Loucy (cell line): ENCODE measurements around the gene SLC4A11.
A peak's percentile ranks its signal among the peaks of the same experiment; 100 is the strongest.
"Not testable (repeated sequence)": the region's sequence is repeated elsewhere in the genome, so short reads cannot be mapped to it uniquely, and the experiment has no call there.

ENCODE experiments used
- H2AFZ ChIP-seq: fragments of 200-600 bp; sonication (generic); 2 replicates; pipeline ENCODE4 v1.6.0; 2016; ENCODE audit warnings: antibody characterized with exemption, mild to moderate bottlenecking, low read length, moderate library complexity
- H3F3A ChIP-seq: fragments of 200-600 bp; 2 replicates; pipeline ENCODE4 v1.6.0; 2016; ENCODE audit warnings: antibody characterized with exemption, low read depth, mild to moderate bottlenecking
- H3K27me3 ChIP-seq: fragments of 200-600 bp; sonication (generic); 2 replicates; pipeline ENCODE4 v1.6.1; 2014; ENCODE audit warnings: low read length, mild to moderate bottlenecking; ENCODE audit not compliant: insufficient read depth, poor library complexity, severe bottlenecking
- H3K36me3 ChIP-seq: fragments of 200-600 bp; sonication (generic); 2 replicates; pipeline ENCODE4 v1.6.1; 2016; ENCODE audit warnings: low read length; ENCODE audit not compliant: insufficient read depth
- H3K4me1 ChIP-seq: fragments of 200-600 bp; sonication (generic); 2 replicates; pipeline ENCODE4 v1.5.1; 2014; ENCODE audit warnings: low read length, mild to moderate bottlenecking; ENCODE audit not compliant: insufficient read depth, poor library complexity, severe bottlenecking
- H3K4me2 ChIP-seq: fragments of 200-600 bp; sonication (generic); 2 replicates; pipeline ENCODE4 v1.6.0; 2014; ENCODE audit warnings: antibody characterized with exemption, low read length, low read depth, mild to moderate bottlenecking; ENCODE audit not compliant: poor library complexity, severe bottlenecking
- H3K4me3 ChIP-seq: fragments of 200-600 bp; sonication (generic); 2 replicates; pipeline ENCODE4 v1.5.1; 2014; ENCODE audit warnings: low read length, mild to moderate bottlenecking, mixed read lengths; ENCODE audit not compliant: poor library complexity, severe bottlenecking
- H3K79me2 ChIP-seq: fragments of 200-600 bp; sonication (generic); 2 replicates; pipeline ENCODE4 v1.6.1; 2014; ENCODE audit warnings: low read length; ENCODE audit not compliant: insufficient read depth
- H3K9ac ChIP-seq: fragments of 200-600 bp; sonication (generic); 2 replicates; pipeline ENCODE4 v1.6.0; 2014; ENCODE audit warnings: mild to moderate bottlenecking, low read depth, low read length, moderate library complexity; ENCODE audit not compliant: poor library complexity, severe bottlenecking
- H3K9me2 ChIP-seq: fragments of 200-600 bp; sonication (generic); replicated peaks from 2 replicates; pipeline ENCODE4 v1.6.1; 2016; ENCODE audit warnings: low read depth, low read length, mixed read lengths
- H3K9me3 ChIP-seq: fragments of 200-600 bp; sonication (generic); 2 replicates; pipeline ENCODE4 v1.6.1; 2014; ENCODE audit warnings: mild to moderate bottlenecking, antibody characterized with exemption, low read length, low read depth; ENCODE audit not compliant: insufficient read depth
- H4K20me1 ChIP-seq: fragments of 200-600 bp; sonication (generic); 2 replicates; pipeline ENCODE4 v1.6.0; 2014; ENCODE audit warnings: antibody characterized with exemption, low read length, mild to moderate bottlenecking; ENCODE audit not compliant: insufficient read depth, poor library complexity, severe bottlenecking
- CTCF ChIP-seq: fragments of 200-600 bp; sonication (generic); conservative IDR thresholded peaks from 2 replicates; pipeline ENCODE4 v1.5.1; 2014; ENCODE audit warnings: mild to moderate bottlenecking, antibody characterized with exemption, low read length
- EZH2phosphoT487 ChIP-seq: fragments of 200-600 bp; IDR thresholded peaks from 2 replicates; pipeline ENCODE4 v1.6.1; 2018; ENCODE audit warnings: antibody characterized with exemption, mild to moderate bottlenecking, moderate library complexity, borderline replicate concordance

Gene SLC4A11

DNA sequence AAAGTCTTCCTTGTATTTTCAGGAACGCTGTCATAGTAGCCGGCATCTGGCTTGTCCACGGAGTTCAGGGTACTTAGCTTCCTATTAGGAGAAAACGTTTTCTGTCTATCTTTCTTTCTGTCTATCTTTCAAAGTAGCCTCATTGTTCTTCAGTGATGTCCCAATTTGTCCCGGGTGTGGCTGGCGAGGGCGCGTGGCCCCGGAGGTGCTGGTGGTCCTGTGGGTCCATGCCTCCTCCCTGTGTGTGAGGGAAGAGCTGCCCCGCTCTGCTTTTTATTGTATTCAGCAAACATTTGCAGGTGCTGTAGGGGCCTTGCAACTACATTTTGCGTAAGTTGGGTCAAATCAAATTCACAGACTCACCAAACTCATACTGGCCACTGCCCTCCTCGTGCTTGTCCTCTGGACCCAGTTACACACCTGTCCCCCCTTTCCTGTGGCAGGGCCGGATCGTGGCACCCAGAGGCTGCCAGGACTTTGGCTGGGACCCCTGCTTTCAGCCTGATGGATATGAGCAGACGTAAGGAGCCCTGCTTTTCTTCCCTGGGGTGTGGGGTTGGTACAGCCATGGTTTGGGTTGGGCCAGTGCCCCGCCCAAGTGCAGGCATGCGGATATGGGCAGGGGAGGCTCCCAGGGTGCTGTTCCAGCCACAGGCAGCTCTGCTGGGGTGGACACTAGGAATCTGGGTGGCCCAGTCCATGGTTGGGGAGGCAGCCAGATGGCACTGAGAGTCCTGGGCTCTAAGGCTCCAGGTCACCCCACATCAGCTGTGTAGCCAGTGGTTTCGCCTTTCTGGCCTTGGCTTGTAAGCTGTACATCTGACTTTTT lies 17.4 kb downstream of the SLC4A11 start:
- Histone ChIP-seq H3K4me1 (peaks cover 17% of the 10 kb centered on the region), H2AFZ (no peak overlapping the region), H3F3A (no peaks in the 10 kb centered on the region), H4K20me1 (no peaks in the 10 kb centered on the region), H3K4me2 (no peak overlapping the region), H3K79me2 (no peaks in the 10 kb centered on the region), H3K36me3 (peaks cover 6% of the 10 kb centered on the region; the same call in 1 of the 2 replicates), H3K9me3 (no peaks in the 10 kb centered on the region), H3K4me3 (no peak overlapping the region), H3K27me3 (no peaks in the 10 kb centered on the region), H3K9me2 (no peaks in the 10 kb centered on the region), H3K9ac (no peak overlapping the region)
- TF ChIP-seq CTCF: no peak
- TF ChIP-seq EZH2phosphoT487: no peak

- Histone ChIP-seq H3K9me2 (no peaks in the 10 kb centered on the region), H3K79me2 (no peaks in the 10 kb centered on the region), H3K4me1 (peaks cover 14% of the 10 kb centered on the region), H3K36me3 (peaks cover 5% of the 10 kb centered on the region; the same call in 1 of the 2 replicates), H3K9ac (no peak overlapping the region), H4K20me1 (no peaks in the 10 kb centered on the region), H3K9me3 (no peaks in the 10 kb centered on the region), H3F3A (no peaks in the 10 kb centered on the region), H3K4me2 (no peak overlapping the region), H2AFZ (no peak overlapping the region), H3K27me3 (no peaks in the 10 kb centered on the region), H3K4me3 (no peak overlapping the region)
- TF ChIP-seq EZH2phosphoT487: no peak
- TF ChIP-seq CTCF: peak; percentile 88
Measured at GRCh38 chr20:3218307-3218988, 20.5 kb downstream of the SLC4A11 start.

- not testable (repeated sequence) for H4K20me1 ChIP-seq, H3K9ac ChIP-seq, H3K27me3 ChIP-seq, H3F3A ChIP-seq, H3K9me2 ChIP-seq, H3K4me2 ChIP-seq, H3K4me3 ChIP-seq, H3K4me1 ChIP-seq, H3K9me3 ChIP-seq, H3K36me3 ChIP-seq, H2AFZ ChIP-seq
- peaks cover 15% of the 10 kb centered on the region for H3K79me2 ChIP-seq
Measured at GRCh38 chr20:3215359-3215917, 23.6 kb downstream of the SLC4A11 start.
